Islet precursor cell (in vitro differentiated cells): ENCODE measurements around the gene PTRHD1.

Source experiments
- DNase-seq: peaks from one replicate; pipeline ENCODE4 v3.0.0-alpha.2; 2018

PTRHD1 gene

GRCh38 chr2:24828238-24828996, 35.2 kb upstream of the PTRHD1 start:
- peak; percentile 26 for DNase-seq

DNA sequence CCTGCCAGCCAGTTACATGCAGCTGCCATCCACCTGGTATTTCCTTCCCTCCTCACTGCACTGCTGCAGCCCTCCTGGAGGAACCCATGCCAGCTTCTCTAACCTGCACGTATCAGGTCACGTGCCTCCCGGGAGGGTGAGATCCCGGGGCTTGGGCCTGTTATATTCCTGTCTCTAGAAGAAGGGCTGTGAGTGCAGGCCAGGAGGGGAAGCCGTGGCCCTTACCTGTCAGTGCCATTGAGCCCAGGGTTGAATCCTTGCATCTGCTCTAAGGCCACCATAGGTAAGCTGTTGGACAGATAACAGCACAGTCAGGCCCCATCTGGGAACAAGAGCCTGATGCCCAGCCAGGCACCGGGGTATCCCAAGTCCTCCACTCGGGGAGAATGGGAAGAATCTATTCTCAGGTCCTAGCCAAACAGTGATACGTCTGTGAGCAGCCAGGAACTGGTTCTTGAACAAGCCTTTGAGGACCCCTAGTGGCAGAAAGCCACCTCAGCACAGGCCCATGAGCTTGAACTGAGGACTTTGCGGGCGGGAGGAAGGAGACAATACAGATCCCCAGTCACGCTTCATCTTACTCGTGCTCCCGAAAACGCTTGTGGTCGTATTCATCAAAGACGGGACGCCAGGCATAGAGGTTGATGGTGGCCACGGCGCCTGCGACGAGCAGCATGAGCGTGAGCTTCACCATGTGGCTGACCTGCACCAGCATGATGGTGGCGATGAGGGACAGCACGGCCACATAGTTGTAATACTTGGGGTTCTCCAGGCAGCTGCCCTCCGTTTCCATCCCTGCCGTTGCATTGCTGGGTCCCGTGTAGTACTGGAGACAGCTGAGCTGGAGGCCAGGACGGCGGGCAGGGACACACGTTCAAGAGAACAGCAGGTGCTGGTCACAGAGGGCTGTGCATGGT, 34.4 kb upstream of the PTRHD1 start:
- peak; percentile 93 for DNase-seq

GRCh38 chr2:24826773-24827145, 33.6 kb upstream of the PTRHD1 start:
- no peak for DNase-seq

DNA sequence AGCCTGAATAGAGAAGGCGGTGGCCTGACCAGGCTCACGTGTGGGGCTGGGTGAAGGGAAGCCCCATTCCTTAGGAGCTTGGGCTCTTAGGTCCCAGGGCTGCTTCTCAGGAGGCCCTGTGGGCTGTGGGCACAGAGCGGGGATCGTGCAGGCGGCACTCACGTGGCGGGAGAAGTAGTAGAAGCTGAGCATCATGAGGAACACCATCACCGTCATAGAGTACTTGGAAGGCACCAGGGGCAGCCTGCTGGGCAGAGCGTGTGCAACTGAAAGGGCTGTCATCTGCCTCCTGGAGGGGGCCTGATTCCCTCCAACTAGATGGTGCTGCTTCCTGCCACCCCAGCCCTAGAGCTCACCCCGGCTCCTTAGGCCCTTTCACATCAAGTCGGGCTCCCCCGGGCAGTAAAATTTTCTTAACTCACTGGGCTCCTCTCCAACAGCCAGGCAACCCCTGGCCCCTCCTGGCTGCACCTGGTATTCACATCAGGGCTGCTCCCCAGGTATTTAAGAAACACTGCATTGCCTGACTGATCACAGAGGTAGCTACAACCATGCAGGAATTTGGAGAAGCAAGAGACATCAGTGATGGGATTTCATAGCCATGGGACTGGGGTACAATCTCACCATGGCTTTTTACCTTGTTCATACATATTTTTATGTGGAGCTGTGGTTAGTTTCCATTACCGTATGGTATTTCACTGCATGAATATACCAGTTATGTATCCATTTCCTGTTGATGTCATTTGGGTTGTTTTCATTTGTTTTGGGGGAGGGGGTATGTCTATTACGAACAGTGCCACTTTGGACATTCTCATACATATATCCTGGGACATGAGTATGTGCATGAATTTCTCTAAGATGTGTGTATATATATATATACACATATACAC, 32.9 kb upstream of the PTRHD1 start:
- DNase-seq, result peak; percentile 51

DNA sequence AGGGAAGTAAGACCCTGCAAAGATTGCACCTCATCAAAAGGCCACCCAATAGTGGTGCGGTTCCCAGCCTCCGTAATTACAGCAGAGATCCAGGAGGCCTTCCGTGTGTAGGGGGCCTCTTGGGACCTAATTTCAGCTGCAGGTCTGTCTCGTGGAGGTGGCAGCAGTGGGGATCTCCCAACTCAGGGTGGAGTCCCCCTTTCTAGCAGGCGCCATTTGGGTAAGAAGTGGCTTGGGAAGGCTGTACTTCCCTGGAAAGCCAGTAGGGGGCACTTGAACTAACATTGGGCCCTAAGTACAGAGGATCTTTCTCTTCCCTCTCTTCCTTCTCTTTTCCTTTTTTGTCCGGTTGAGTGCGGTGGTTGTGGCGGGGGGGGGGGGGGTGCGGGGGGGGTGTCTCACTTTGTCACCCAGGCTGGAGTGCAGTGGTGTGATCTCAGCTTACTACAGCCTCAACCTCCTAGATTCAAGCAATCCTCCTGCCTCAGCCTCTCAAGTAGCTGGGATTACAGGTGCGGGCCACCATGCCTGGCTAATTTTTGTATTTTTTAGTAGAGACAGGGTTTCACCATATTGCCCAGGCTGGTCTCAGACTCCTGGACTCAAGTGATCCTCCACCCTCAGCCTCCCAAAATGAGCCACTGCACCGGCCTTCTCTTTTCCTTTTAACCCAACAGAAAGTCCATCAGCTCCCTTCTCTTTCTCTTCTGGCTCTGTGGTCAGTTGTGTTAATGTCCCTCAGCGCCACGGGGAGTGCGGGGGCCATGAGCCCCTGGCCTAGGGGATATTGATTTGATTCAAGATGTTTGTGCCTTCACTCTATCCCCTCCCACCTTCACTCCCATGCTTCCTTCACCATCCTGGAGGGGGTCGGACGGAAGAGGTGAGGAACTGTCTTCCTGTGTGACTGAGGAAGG, 32.0 kb upstream of the PTRHD1 start:
- peak; percentile 49 for DNase-seq

- peak; percentile 42 for DNase-seq
Observed at GRCh38 chr2:24824071-24824588, 30.9 kb upstream of the PTRHD1 start.

DNA sequence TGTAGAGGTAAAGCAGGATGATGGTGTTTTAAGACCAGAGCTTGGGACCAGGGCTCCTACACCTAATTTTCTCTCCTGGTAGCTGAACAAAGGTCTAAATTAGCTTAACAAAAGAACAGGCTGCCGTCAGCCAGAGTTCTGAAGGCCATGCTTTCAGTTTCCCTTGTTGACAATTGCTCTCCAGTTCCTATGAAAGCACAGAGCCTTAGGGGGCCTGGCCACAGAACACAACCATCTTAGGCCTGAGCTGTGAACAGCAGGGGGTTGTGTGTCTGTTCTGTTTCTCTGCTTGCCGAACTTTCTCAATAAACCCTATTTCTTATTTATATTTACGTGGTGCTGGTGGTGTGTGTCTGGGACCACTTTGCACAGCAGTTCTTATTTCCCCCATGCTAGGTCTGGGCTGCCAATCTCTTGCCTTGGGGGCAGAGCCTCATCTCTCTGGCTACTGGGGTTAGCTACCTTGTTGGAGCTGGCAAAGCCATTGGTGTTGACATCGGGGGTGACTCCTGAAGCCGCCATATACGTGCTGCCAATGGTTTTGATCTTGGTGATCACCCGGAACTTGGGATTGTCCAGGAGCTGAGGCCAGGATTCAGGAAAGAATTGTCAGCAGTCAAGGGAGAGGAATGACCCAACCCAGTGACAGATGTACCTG, 29.0 kb upstream of the PTRHD1 start:
- peak; percentile 52 for DNase-seq

GRCh38 chr2:24821433-24821891, 28.3 kb upstream of the PTRHD1 start:
- DNase-seq, result peak; percentile 49

DNA sequence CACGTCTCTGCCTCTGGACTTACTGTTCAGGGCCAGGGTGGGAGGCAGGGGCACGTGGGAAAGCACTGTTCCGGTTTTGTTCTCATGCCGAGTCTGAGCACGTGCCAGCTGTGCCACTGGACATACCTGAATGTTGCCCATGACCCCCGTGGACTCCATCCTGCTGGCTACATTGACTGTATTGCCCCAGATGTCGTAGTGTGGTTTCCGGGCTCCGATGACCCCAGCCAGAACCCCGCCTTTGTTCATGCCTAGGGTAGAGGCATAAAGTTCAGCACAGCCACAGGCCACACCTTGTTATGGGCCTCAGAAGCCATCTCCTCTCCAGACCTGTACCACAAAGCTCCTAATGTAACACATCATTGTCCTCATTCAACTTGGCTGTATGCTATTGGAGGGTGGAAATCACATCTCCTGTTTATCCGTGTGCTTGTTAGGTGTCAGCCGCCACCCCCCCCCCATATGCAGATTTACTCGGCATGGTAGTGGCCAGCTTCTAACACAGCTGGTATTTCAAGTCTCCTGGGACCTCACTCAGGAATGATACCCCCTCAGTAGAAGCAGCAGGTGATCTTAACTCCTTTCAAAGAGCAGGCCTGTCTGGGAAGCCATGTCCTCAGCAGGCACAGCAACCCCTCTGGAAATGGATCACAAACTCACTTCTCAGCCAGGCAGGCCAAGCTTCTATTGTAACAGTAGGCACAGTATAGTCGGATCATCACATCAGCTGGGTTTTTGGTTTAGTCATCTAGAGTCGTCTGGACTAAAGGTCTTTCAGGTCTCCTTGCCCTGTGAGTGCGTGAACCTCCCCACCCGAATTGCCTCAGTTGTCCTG, 27.6 kb upstream of the PTRHD1 start:
- peak; percentile 49 for DNase-seq

DNA sequence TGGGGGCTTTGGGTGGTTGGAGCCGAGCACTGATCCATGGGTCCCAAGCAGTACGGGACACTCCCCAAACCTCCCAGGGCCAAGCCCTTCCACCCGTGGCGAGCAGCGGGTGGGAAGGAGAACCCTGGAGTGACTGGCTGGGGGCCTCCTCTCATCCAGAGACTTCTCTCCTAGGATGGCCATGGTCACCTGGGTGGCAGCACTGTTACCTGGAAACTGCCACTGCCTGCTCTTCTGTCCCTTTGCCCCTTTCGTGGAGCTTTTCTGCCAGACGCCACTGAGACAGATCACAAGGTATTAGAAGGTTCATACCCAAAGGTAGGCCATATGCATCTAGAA, 27.0 kb upstream of the PTRHD1 start:
- DNase-seq, result peak; percentile 40

- peak; percentile 43 for DNase-seq
Observed at GRCh38 chr2:24819442-24820174, 26.4 kb upstream of the PTRHD1 start.

GRCh38 chr2:24818721-24819167, 25.6 kb upstream of the PTRHD1 start:
- DNase-seq, result peak; percentile 28

GRCh38 chr2:24816884-24817283, 23.7 kb upstream of the PTRHD1 start:
- peak; percentile 63 for DNase-seq

DNA sequence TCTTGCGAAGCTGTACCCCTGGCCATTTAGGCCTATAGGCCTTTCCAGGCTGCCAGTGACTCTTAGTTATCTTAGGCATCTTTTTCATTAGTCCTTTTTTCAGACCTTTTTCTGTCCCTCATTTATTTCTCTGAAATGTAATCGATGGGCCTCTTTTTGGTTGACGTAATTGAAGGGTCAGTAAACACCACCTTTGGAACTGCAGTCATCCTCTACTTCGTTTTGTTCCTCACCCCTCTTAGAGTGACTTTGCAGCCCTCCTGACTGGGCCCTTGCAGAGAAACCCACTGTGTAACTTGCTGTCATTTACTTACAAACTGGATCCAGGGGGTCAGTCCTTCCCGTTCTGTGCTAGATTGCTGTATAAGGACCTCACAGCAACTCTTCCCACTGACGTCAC, 23.2 kb upstream of the PTRHD1 start:
- no peak for DNase-seq

- DNase-seq, result no peak
Observed at GRCh38 chr2:24815171-24815570, 22.0 kb upstream of the PTRHD1 start.

DNA sequence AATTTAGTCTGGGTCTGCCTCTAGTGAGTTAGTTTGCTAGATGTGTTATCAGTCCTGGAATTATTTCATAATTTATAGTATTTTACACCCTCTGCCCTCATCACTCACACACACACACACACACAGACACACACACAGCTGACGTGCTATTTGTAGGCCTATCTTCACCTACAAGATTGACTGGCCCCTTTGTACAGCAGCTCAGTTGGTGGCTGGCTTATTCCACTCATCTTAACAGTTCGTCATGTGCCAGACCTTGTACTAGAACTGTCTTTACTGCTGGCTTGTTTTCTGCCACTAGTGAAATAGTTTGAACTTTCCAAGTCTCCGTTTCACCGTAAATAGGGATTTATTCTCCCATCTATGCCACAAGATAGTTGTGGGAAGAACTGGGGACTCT, 21.3 kb upstream of the PTRHD1 start:
- DNase-seq, result no peak

GRCh38 chr2:24813691-24814137, 20.5 kb upstream of the PTRHD1 start:
- peak; percentile 25 for DNase-seq

DNA sequence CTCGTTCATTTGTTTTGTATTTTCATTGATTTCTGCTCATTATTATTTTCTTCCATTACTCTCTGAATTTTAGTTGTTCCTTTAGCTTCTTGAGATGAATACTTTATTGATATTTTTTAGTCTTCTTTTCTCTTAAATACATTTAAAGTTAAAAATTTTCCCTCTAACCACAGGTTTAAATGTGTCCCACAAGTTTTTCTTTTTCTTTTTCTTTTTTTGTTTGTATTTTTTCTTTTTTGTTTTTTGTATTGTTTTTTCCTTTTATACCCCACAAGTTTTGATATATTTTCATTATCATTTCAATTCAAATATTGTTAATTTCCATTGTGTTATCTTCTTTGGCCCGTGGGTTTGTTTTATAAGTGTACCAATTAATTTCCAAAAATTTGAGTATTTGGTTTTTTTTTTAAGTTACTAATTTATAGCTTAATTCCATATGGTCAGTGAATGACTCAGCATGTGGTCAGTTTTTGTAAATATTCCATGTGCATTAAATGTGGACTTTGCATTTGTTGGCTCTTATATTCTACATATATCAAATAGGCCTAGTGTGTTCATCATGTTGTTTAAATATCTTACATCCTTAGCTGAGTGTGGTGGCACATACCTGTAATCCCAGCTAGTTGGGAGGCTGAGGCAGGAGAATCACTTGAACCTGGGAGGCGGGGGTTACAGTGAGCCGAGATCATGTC, 16.3 kb upstream of the PTRHD1 start:
- no peak for DNase-seq

GRCh38 chr2:24806661-24807036, 13.5 kb upstream of the PTRHD1 start:
- DNase-seq, result no peak
